K562 (cell line): ENCODE measurements around the gene SS18L1. TPM values are rescaled to one million over a fixed set of nuclear protein-coding genes. Genes with fewer than 3 reads are reported as not detected.

Experiments used
- ATAC-seq: fragments of 200-7000 bp; cut with Tn5 transposase; 3 replicates; pipeline ENCODE4 v1.9.1; 2020; ENCODE audit warnings: moderate library complexity
- BruUV-seq: library from RNA; stranded (reverse); fragments of 400-500 nt; replicated peaks from 2 replicates; lab custom pipeline; 2021; lab: Mats Ljungman, UMichigan
- CTCF ChIA-PET: fragments of 300-600 bp; formaldehyde crosslinking; extraction: SDS; loops from one replicate; lab custom pipeline; 2021; ENCODE audit warnings: low intra/inter-chr PET ratio; lab: Yijun Ruan, JAX
- POLR2A ChIA-PET: fragments of 300-600, 350-650 bp; sonication (Branson Sonifier 250); formaldehyde crosslinking; extraction: SDS; loops from one replicate; lab custom pipeline; 2021; ENCODE audit warnings: antibody characterized with exemption, inconsistent platforms; lab: Yijun Ruan, JAX
- DNase-seq, 4 experiments: peaks; one replicate each; pipeline versions ENCODE4 v3.0.0 to v3.0.0-alpha.2; 2011 to 2018; ENCODE audit warnings: low spot score in 3 of 4, mixed read lengths in 3 of 4; ENCODE audit errors: extremely low read depth in 1 of 4
- FAIRE-seq: peaks from 2 replicates; lab custom pipeline; 2011; peaks lifted over from hg19 to GRCh38; lab: Jason Lieb, UNC
- H2AFZ ChIP-seq: 2 replicates; pipeline ENCODE4 v1.6.0; 2011; ENCODE audit warnings: low read depth, low read length, control low read depth, inconsistent platforms
- H3K27ac ChIP-seq: fragments of 200-600 bp; 3 replicates; pipeline ENCODE4 v1.8.0; 2011; ENCODE audit warnings: low read depth, mild to moderate bottlenecking, control low read depth, inconsistent platforms, low read length, moderate library complexity, mixed read lengths; ENCODE audit errors: extremely low read depth
- H3K27me3 ChIP-seq, 2 experiments: fragments of 300-600 bp in 1 of 2; 2 replicates in 1 of 2; 3 replicates in 1 of 2; pipeline versions ENCODE4 v1.6.0 to v1.8.0; 2011; ENCODE audit warnings: inconsistent platforms in 2 of 2, low read length in 2 of 2, mild to moderate bottlenecking in 1 of 2, mixed read lengths in 1 of 2, moderate library complexity in 1 of 2; ENCODE audit not compliant: control insufficient read depth in 2 of 2, insufficient read depth in 2 of 2
- H3K36me3 ChIP-seq: fragments of 300-600 bp; 3 replicates; pipeline ENCODE4 v1.8.0; 2011; ENCODE audit warnings: mild to moderate bottlenecking, low read length, inconsistent platforms; ENCODE audit not compliant: control insufficient read depth, insufficient read depth
- H3K4me1 ChIP-seq, 2 experiments: fragments of 200-600 bp in 1 of 2; replicated peaks in 1 of 2; 2 replicates in 1 of 2; 3 replicates in 1 of 2; pipeline versions ENCODE4 v1.5.1 to v1.8.0; 2011; ENCODE audit warnings: inconsistent platforms in 2 of 2, low read length in 2 of 2, mild to moderate bottlenecking in 1 of 2, mixed read lengths in 1 of 2, moderate library complexity in 1 of 2; ENCODE audit not compliant: control insufficient read depth in 2 of 2, insufficient read depth in 2 of 2
- H3K4me2 ChIP-seq: 2 replicates; pipeline ENCODE4 v1.6.1; 2011; ENCODE audit warnings: low read length, control low read depth, inconsistent platforms, mixed read lengths; ENCODE audit not compliant: insufficient read depth
- H3K4me3 ChIP-seq: fragments of 200-600 bp; sonication (generic), shearing (Covaris generic); 2 replicates; pipeline ENCODE4 v1.5.1; 2016; ENCODE audit warnings: control low read depth, inconsistent platforms
- H3K79me2 ChIP-seq: fragments of 200-600 bp; 3 replicates; pipeline ENCODE4 v1.8.0; 2011; ENCODE audit warnings: low read length, inconsistent platforms; ENCODE audit not compliant: control insufficient read depth, insufficient read depth
- H3K9ac ChIP-seq, 2 experiments: 2 replicates each; pipeline versions ENCODE4 v1.6.0 to v1.6.1; 2011; ENCODE audit warnings: low read depth in 2 of 2, low read length in 2 of 2, control low read depth in 1 of 2, inconsistent platforms in 1 of 2, mild to moderate bottlenecking in 1 of 2, mixed read lengths in 1 of 2; ENCODE audit not compliant: insufficient read depth in 1 of 2
- H3K9me1 ChIP-seq: one replicate; pipeline ENCODE4 v1.6.0; 2011; ENCODE audit warnings: inconsistent platforms, mild to moderate bottlenecking, low read length, moderate library complexity; ENCODE audit not compliant: control insufficient read depth, insufficient read depth
- H3K9me3 ChIP-seq: replicated peaks from 2 replicates; pipeline ENCODE4 v1.5.1; 2011; ENCODE audit warnings: low read depth, low read length, inconsistent platforms; ENCODE audit not compliant: control insufficient read depth, insufficient read depth
- H4K20me1 ChIP-seq: replicated peaks from 2 replicates; pipeline ENCODE4 v1.6.1; 2011; ENCODE audit warnings: low read length, inconsistent platforms, mixed read lengths; ENCODE audit not compliant: control insufficient read depth, insufficient read depth
- BACH1 ChIP-seq: fragments of 200-800 bp; sonication (Bioruptor generic); IDR thresholded peaks from 2 replicates; pipeline ENCODE4 v1.6.1; 2016; ENCODE audit warnings: missing genetic modification characterization, missing compliant biosample characterization
- CSDE1 ChIP-seq, 2 experiments: fragments of 450-650 bp; IDR thresholded peaks; 2 replicates each; pipeline ENCODE4 v1.6.1; 2016; ENCODE audit warnings: mild to moderate bottlenecking in 1 of 2
- ETV1 ChIP-seq: fragments of 450-650 bp; conservative IDR thresholded peaks from 2 replicates; pipeline ENCODE4 v1.6.1; 2016; ENCODE audit warnings: missing genetic modification characterization, control low read depth, low read depth, missing compliant biosample characterization
- POLR2G ChIP-seq: fragments of 200-400 bp; formaldehyde crosslinking; IDR thresholded peaks from 2 replicates; pipeline ENCODE4 v1.6.1; 2017; ENCODE audit warnings: low read depth, mild to moderate bottlenecking, antibody characterized with exemption, low read length, moderate library complexity
- YY1 ChIP-seq, 3 experiments: IDR thresholded peaks; 2 replicates each; pipeline ENCODE4 v1.6.1; 2011; ENCODE audit warnings: low read length in 2 of 3, mild to moderate bottlenecking in 2 of 3, moderate library complexity in 2 of 3, borderline replicate concordance in 1 of 3, control low read depth in 1 of 3, low read depth in 1 of 3; ENCODE audit not compliant: insufficient read depth in 3 of 3, insufficient replicate concordance in 2 of 3, control insufficient read depth in 1 of 3, insufficient read length in 1 of 3; ENCODE audit errors: extremely low read depth in 1 of 3
- WGBS: fragments of 100-300 bp; shearing (Covaris generic); methylation state at CpG from one replicate; pipeline ENCODE4 v1.1.6; 2016; ENCODE audit warnings: low coverage, mixed read lengths; ENCODE audit not compliant: insufficient coverage; ENCODE audit errors: missing lambda C conversion rate; 5-methylcytosine and 5-hydroxymethylcytosine counted together
- in situ Hi-C: fragments of 300-500 bp; cut with MboI; formaldehyde crosslinking; loops from 4 replicates; pipeline ENCODE4 v1.15.0; 2018; ENCODE audit warnings: inconsistent platforms, mixed read lengths
- intact Hi-C: fragments of 100-400 bp; cut with micrococcal nuclease; formaldehyde crosslinking; loops from 2 replicates; pipeline ENCODE4 v1.14.2; 2022
- polyA plus RNA-seq, 8 experiments: library from polyadenylated mRNA; depleted of rRNA in 4 of 8; stranded (reverse) in 5 of 8; unstranded in 3 of 8; fragments of >200 nt; fragmentation: Nextera tagmentation in 2 of 8; fragmentation: Illumina TruSeq in 1 of 8; extraction: Ambion mirVana in 2 of 8; extraction: Trizol in 1 of 8; gene quantifications; 2 replicates each; pipeline versions ENCODE4 v1.2.1 to v1.2.3, GENCODE V29; 2011 to 2014; ENCODE audit warnings: inconsistent platforms in 1 of 8, missing spikeins in 1 of 8
- total RNA-seq, 7 experiments: library from RNA; depleted of rRNA in 6 of 7; stranded (reverse); fragments of >200 nt in 6 of 7; fragmentation: Illumina TruSeq in 2 of 7; extraction: Trizol in 2 of 7; gene quantifications; 2 replicates each; pipeline versions ENCODE4 v1.2.1 to v1.2.3, GENCODE V29; 2011 to 2021; ENCODE audit warnings: low replicate concordance in 1 of 7
- TF ChIP-seq, protein P1 (sequence below): sonication (generic); formaldehyde crosslinking; IDR thresholded peaks from 2 replicates; pipeline ENCODE4 v1.8.0; 2022; ENCODE audit warnings: mild to moderate bottlenecking, low read depth, missing genetic modification reagents

Gene SS18L1
- total and polyA plus RNA-seq, 9 of the 15 experiments (the other 6 are each of a cell fraction or from before 2014, with no cell fraction given): 2.7 to 28.3 (median 15.1) TPM

DNA sequence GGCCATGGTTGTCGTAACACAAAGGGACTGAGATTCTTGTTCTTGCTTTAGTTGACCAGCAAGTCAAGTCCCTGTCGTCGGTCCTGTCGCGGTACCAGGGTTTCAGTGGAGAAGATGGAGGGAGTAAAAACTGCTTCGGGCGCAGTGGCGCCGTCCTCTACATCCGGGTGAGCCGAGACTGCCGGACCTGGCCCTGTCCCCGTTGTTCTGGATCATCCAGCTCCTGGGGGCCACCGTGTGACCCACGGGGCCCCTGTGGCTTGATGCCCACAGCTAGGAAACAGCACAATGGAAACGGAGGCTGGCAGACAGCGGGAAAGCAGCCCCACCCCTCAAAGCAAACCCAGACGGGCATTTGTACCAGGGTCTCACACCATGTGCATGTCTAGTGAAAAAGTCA lies 54.2 kb downstream of the SS18L1 start:
- H3K79me2 ChIP-seq: no peaks in the 10 kb centered on the region; the same call in 2 of the 3 replicates
- TF ChIP-seq BACH1 (tag) (no peak), POLR2G (peak; percentile 33; the same call in 1 of the 2 replicates)
- TF ChIP-seq, all 486 proteins: peak for 1
- in situ Hi-C loops: no loop called here
- CTCF ChIA-PET: no interaction called here
- Histone ChIP-seq H3K27ac (no peak overlapping the region), H3K27me3 (no peaks in the 10 kb centered on the region), H4K20me1 (peaks cover under 1% of the 10 kb centered on the region; the same call in 1 of the 2 replicates), H3K9ac (no peak overlapping the region), H3K9me1 (no peaks in the 10 kb centered on the region), H2AFZ (no peak overlapping the region), H3K36me3 (peaks cover 82% of the 10 kb centered on the region; the same call in 2 of the 3 replicates), H3K4me2 (no peak overlapping the region), H3K4me3 (no peak overlapping the region), H3K9me3 (no peaks in the 10 kb centered on the region), H3K4me1 (peaks cover 0 to 3% of the 10 kb centered on the region in 2 experiments; a peak in 1 of 5 replicates)
- FAIRE-seq: no peak
- DNase-seq: no peak
- POLR2A ChIA-PET: interaction anchor here (0.5 to 1.1 kb wide), 3 partner anchors 9 to 310 kb away, joined by 3 read pairs; no protein-coding TSS in a partner anchor
- ATAC-seq: no peak
- intact Hi-C loops: no loop called here
- BruUV-seq: no TSS peak
- WGBS: 97% methylated on average over 16 of the region's 18 CpGs

DNA sequence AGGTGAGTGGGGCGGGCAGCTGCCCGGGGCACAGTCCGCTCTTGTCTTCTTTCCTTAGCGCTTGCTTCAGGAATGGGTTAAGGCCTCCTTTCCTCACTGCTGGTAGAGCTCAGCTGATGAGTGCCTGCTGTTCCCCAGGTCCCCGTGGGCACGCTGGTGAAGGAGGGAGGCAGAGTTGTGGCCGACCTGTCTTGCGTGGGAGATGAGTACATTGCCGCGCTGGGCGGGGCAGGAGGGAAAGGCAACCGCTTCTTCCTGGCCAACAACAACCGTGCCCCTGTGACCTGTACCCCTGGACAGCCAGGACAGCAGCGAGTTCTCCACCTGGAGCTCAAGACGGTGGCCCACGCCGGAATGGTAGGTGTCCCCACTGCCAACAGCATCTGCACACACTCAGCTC lies 54.9 kb downstream of the SS18L1 start:
- Histone ChIP-seq H3K36me3 (peaks cover 82% of the 10 kb centered on the region; the same call in 2 of the 3 replicates), H3K9me3 (no peaks in the 10 kb centered on the region), H3K4me1 (peaks cover 0 to under 1% of the 10 kb centered on the region in 2 experiments; a peak in 1 of 5 replicates), H3K27ac (no peak overlapping the region), H3K4me3 (no peak overlapping the region), H3K9me1 (no peaks in the 10 kb centered on the region), H4K20me1 (no peaks in the 10 kb centered on the region), H2AFZ (no peak overlapping the region), H3K79me2 (no peaks in the 10 kb centered on the region; the same call in 2 of the 3 replicates), H3K27me3 (no peaks in the 10 kb centered on the region), H3K9ac (no peak overlapping the region), H3K4me2 (no peak overlapping the region)
- no peak for DNase-seq
- no peak for FAIRE-seq
- intact Hi-C loops: no loop called here
- in situ Hi-C loops: no loop called here
- no peak for ATAC-seq
- BruUV-seq: no TSS peak
- ChIA-PET POLR2A (interaction anchor here (0.5 to 0.6 kb wide), 2 partner anchors 187 to 309 kb away, joined by 3 read pairs; no protein-coding TSS in a partner anchor), CTCF (no interaction called here)
- WGBS: 95% methylated on average over 13 of the region's 17 CpGs
- TF ChIP-seq, protein P1, sequence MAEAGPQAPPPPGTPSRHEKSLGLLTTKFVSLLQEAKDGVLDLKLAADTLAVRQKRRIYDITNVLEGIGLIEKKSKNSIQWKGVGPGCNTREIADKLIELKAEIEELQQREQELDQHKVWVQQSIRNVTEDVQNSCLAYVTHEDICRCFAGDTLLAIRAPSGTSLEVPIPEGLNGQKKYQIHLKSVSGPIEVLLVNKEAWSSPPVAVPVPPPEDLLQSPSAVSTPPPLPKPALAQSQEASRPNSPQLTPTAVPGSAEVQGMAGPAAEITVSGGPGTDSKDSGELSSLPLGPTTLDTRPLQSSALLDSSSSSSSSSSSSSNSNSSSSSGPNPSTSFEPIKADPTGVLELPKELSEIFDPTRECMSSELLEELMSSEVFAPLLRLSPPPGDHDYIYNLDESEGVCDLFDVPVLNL (CRISPR knock-in tag): no peak
- TF ChIP-seq YY1 (IDR thresholded peaks at IDR 0.05; ENCODE audit: borderline replicate concordance in 1 of 3, control insufficient read depth in 1 of 3, extremely low read depth in 1 of 3, insufficient read depth in 3 of 3, insufficient read length in 1 of 3, insufficient replicate concordance in 2 of 3, low read depth in 1 of 3, low read length in 2 of 3): no peak
- TF ChIP-seq ETV1 (tag): no peak
- TF ChIP-seq CSDE1 (IDR thresholded peaks at IDR 0.05): no peak
